Esophagus muscularis mucosa (tissue), 4 donors: ENCODE measurements around the gene NPPC. TPM values are rescaled to one million over a fixed set of nuclear protein-coding genes. Genes with fewer than 3 reads are reported as not detected.

Source experiments
- DNase-seq: peaks from one replicate; pipeline ENCODE4 v3.0.0-alpha.2; 2017; ENCODE audit errors: extremely low spot score
- H3K27ac ChIP-seq, 4 donors: fragments of 200-600 bp; sonication (generic); replicated peaks in 1 of 4; 1 replicate in 3 of 4; 2 replicates in 1 of 4; pipeline ENCODE4 v1.5.1; 2016 to 2019; ENCODE audit warnings: mild to moderate bottlenecking in 1 of 4
- H3K27me3 ChIP-seq, 4 donors: fragments of 200-600 bp; sonication (generic); one replicate each; pipeline versions ENCODE4 v1.5.1 to v1.6.0; 2016 to 2019
- H3K36me3 ChIP-seq, 4 donors: fragments of 200-600 bp; sonication (generic); one replicate each; pipeline ENCODE4 v1.5.1; 2016 to 2019
- H3K4me1 ChIP-seq, 4 donors: fragments of 200-600 bp; sonication (generic); one replicate each; pipeline ENCODE4 v1.5.1; 2016 to 2019
- H3K4me3 ChIP-seq, 4 donors: fragments of 200-600 bp; sonication (generic); 1 replicate in 2 of 4; 2 replicates in 2 of 4; pipeline ENCODE4 v1.5.1; 2016 to 2019; ENCODE audit warnings: mild to moderate bottlenecking in 4 of 4, moderate library complexity in 1 of 4
- H3K9me3 ChIP-seq, 4 donors: fragments of 200-600 bp; sonication (generic); 1 replicate in 3 of 4; 2 replicates in 1 of 4; pipeline ENCODE4 v1.5.1; 2016 to 2019
- CTCF ChIP-seq, 3 experiments: fragments of 200-600 bp in 2 of 3; fragments of 450-650 bp in 1 of 3; sonication (generic) in 2 of 3; IDR thresholded peaks; one replicate each; pipeline ENCODE4 v1.5.1; 2017 to 2019; ENCODE audit warnings: antibody characterized with exemption in 3 of 3, mild to moderate bottlenecking in 2 of 3, moderate library complexity in 1 of 3
- EP300 ChIP-seq: sonication (generic); formaldehyde crosslinking; IDR thresholded peaks from one replicate; pipeline ENCODE4 v1.6.1; 2017; ENCODE audit warnings: antibody characterized with exemption
- POLR2A ChIP-seq: fragments of 450-650 bp; IDR thresholded peaks from one replicate; pipeline ENCODE4 v1.6.1; 2017; ENCODE audit warnings: antibody characterized with exemption, moderate library complexity, mild to moderate bottlenecking, low read depth
- POLR2AphosphoS5 ChIP-seq, 2 donors: sonication (generic); formaldehyde crosslinking; IDR thresholded peaks; one replicate each; pipeline ENCODE4 v1.6.1; 2017; ENCODE audit warnings: antibody characterized with exemption in 2 of 2
- WGBS: methylation state at CpG from one replicate; pipeline ENCODE4 v1.1.5; 2018; 5-methylcytosine and 5-hydroxymethylcytosine counted together
- intact Hi-C: fragments of 100-400 bp; cut with DNase I; formaldehyde crosslinking; loops from one replicate; pipeline ENCODE4 v1.15.1; 2023
- total RNA-seq, 4 donors: library from RNA; depleted of rRNA; stranded (reverse); fragments of >200 nt; gene quantifications; one replicate each; pipeline versions ENCODE4 v1.1.0 to v1.2.1, GENCODE V29; 2016

NPPC gene
- total RNA-seq, 4 donors from 2014 or later, result 0.66 to 0.98 TPM; not detected in 2

- Histone ChIP-seq H3K27ac (no peak overlapping the region), H3K4me3 (no peak overlapping the region), H3K9me3 (no peaks in the 10 kb centered on the region), H3K4me1 (peaks cover 0 to 7% (median 2%) of the 10 kb centered on the region in 4 donors), H3K36me3 (no peaks in the 10 kb centered on the region), H3K27me3 (peaks cover 0 to 19% (median 0%) of the 10 kb centered on the region in 4 donors)
- TF ChIP-seq POLR2AphosphoS5 (IDR thresholded peaks at IDR 0.05) (no peak), CTCF (IDR thresholded peaks at IDR 0.05) (no peak), POLR2A (no peak), EP300 (no peak)
- 100% methylated on average over 1 of the region's 4 CpGs for WGBS
- intact Hi-C loops, result loop anchor here (5.0 to 10.0 kb wide), 3 partner anchors 422 to 620 kb away; partner anchors contain the start of genes CHRND and PRSS56
- DNase-seq, result no peak
These were observed 21.2 kb downstream of the NPPC start for GRCh38 chr2:231905026-231905425.

GRCh38 chr2:231904161-231904611 is 22.0 kb downstream of the NPPC start:
- Histone ChIP-seq H3K4me1 (peaks cover 0 to 7% (median 2%) of the 10 kb centered on the region in 4 donors), H3K9me3 (no peaks in the 10 kb centered on the region), H3K36me3 (no peaks in the 10 kb centered on the region), H3K27me3 (peaks cover 0 to 20% (median 0%) of the 10 kb centered on the region in 4 donors), H3K27ac (no peak overlapping the region), H3K4me3 (no peak overlapping the region)
- no peak for TF ChIP-seq POLR2A
- TF ChIP-seq EP300, result no peak
- no peak for TF ChIP-seq POLR2AphosphoS5 (IDR thresholded peaks at IDR 0.05)
- no peak for TF ChIP-seq CTCF (IDR thresholded peaks at IDR 0.05)
- no peak for DNase-seq
- intact Hi-C loops, result loop anchor here (10.0 kb wide), 1 partner anchor 621 kb away; the partner anchor contains the start of genes CHRND and PRSS56
- 85% methylated on average over 9 of the region's 12 CpGs for WGBS

GRCh38 chr2:231902598-231902997 is 23.6 kb downstream of the NPPC start:
- 85% methylated on average over 5 of the region's 5 CpGs for WGBS
- peaks cover 0 to 21% (median 0%) of the 10 kb centered on the region in 4 donors for H3K27me3 ChIP-seq
- H3K27ac ChIP-seq, result no peak overlapping the region
- DNase-seq, result no peak
- no peaks in the 10 kb centered on the region for H3K9me3 ChIP-seq
- intact Hi-C loops, result loop anchor here (10.0 kb wide), 1 partner anchor 622 kb away; the partner anchor contains the start of genes CHRND and PRSS56
- peaks cover 0 to 7% (median 2%) of the 10 kb centered on the region in 4 donors for H3K4me1 ChIP-seq
- H3K4me3 ChIP-seq, result no peak overlapping the region
- TF ChIP-seq POLR2A, result no peak
- no peak for TF ChIP-seq EP300
- no peak for TF ChIP-seq POLR2AphosphoS5 (IDR thresholded peaks at IDR 0.05)
- no peak for TF ChIP-seq CTCF (IDR thresholded peaks at IDR 0.05)
- no peaks in the 10 kb centered on the region for H3K36me3 ChIP-seq

- intact Hi-C loops, result loop anchor here (10.0 kb wide), 1 partner anchor 624 kb away; the partner anchor contains the start of genes CHRND and PRSS56
- H3K36me3 ChIP-seq, result no peaks in the 10 kb centered on the region
- no peak overlapping the region for H3K27ac ChIP-seq
- TF ChIP-seq CTCF (IDR thresholded peaks at IDR 0.05) (no peak), POLR2A (no peak), EP300 (no peak)
- H3K27me3 ChIP-seq, result peaks cover 0 to 24% (median 0%) of the 10 kb centered on the region in 4 donors
- no peaks in the 10 kb centered on the region for H3K9me3 ChIP-seq
- no peak for DNase-seq
- no peak overlapping the region for H3K4me3 ChIP-seq
- peaks cover 0 to 3% (median 1%) of the 10 kb centered on the region in 4 donors for H3K4me1 ChIP-seq
- 85% methylated on average over 4 of the region's 5 CpGs for WGBS
These were observed 25.2 kb downstream of the NPPC start for GRCh38 chr2:231900972-231901371.
